ENCODE measurements around the gene DZIP3.

DZIP3 gene

GRCh38 chr3:108698461-108698860 lies 108.9 kb downstream of the DZIP3 start:
- no peak for DNase-seq (ENCODE audit: low read depth)

- DNase-seq (ENCODE audit: low read depth), result no peak
These were observed 115.5 kb downstream of the DZIP3 start for GRCh38 chr3:108705045-108705444.

- DNase-seq (ENCODE audit: low read depth), result no peak
These were observed 123.5 kb downstream of the DZIP3 start for GRCh38 chr3:108713009-108713516.

GRCh38 chr3:108713816-108714215 lies 124.3 kb downstream of the DZIP3 start:
- DNase-seq (ENCODE audit: low read depth), result no peak

GRCh38 chr3:108718454-108718853 lies 128.9 kb downstream of the DZIP3 start:
- DNase-seq (ENCODE audit: low read depth), result no peak

- no peak for DNase-seq (ENCODE audit: low read depth)
These were observed 129.8 kb downstream of the DZIP3 start for GRCh38 chr3:108719178-108719806.

GRCh38 chr3:108722724-108723123 lies 133.2 kb downstream of the DZIP3 start:
- DNase-seq (ENCODE audit: low read depth), result no peak

GRCh38 chr3:108724101-108724500 lies 134.6 kb downstream of the DZIP3 start:
- DNase-seq (ENCODE audit: low read depth), result no peak

GRCh38 chr3:108728105-108728504 lies 138.6 kb downstream of the DZIP3 start:
- no peak for DNase-seq (ENCODE audit: low read depth)

- no peak for DNase-seq (ENCODE audit: low read depth)
These were observed 139.4 kb downstream of the DZIP3 start for GRCh38 chr3:108728934-108729333.

- DNase-seq (ENCODE audit: low read depth), result no peak
These were observed 147.3 kb downstream of the DZIP3 start for GRCh38 chr3:108736821-108737220.

GRCh38 chr3:108742929-108743328 lies 153.4 kb downstream of the DZIP3 start:
- DNase-seq (ENCODE audit: low read depth), result no peak
